Retinal pigment epithelial cell (primary cell): ENCODE measurements around the gene KRTAP12-3.
"Not testable (repeated sequence)": the region's sequence is repeated elsewhere in the genome, so short reads cannot be mapped to it uniquely, and the experiment has no call there.

ENCODE experiments used
- DNase-seq: peaks from one replicate; pipeline ENCODE4 v3.0.0-alpha.2; 2010; ENCODE audit warnings: low read depth
- H3K4me3 ChIP-seq: 2 replicates; pipeline ENCODE4 v1.5.1; 2011; ENCODE audit warnings: mild to moderate bottlenecking, low read length, control low read depth, moderate library complexity
- CTCF ChIP-seq: conservative IDR thresholded peaks from 2 replicates; pipeline ENCODE4 v1.5.1; 2011; ENCODE audit warnings: low read depth, low read length, control low read depth, inconsistent platforms

The KRTAP12-3 gene

DNA sequence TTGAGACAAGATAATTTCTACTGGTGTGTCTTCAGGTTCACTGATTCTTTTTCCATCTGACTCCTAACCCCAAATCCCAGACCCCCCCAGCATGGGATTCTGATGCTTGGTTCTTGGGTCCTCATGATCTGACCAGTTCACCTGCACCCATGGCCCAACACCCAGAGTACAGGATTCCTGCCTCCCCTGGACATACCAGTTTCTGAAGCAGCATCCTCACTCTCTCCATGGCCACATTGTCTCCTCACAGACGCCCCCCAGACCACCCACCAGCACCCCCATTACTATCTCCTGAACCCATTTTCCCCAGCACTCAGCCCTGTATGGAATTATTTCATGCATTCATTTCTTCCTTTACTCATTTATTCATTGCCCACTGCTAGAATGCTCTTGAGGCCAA, 864 bp upstream of the KRTAP12-3 start:
- H3K4me3 ChIP-seq: no peak overlapping the region
- TF ChIP-seq CTCF: no peak
- no peak for DNase-seq

GRCh38 chr21:44658541-44658910, 794 bp downstream of the KRTAP12-3 start:
- H3K4me3 ChIP-seq: no peak overlapping the region
- no peak for TF ChIP-seq CTCF
- no peak for DNase-seq

- no peak for DNase-seq
- TF ChIP-seq CTCF: no peak
- H3K4me3 ChIP-seq: no peak overlapping the region
Observed at GRCh38 chr21:44658913-44659595, 1.3 kb downstream of the KRTAP12-3 start.

DNA sequence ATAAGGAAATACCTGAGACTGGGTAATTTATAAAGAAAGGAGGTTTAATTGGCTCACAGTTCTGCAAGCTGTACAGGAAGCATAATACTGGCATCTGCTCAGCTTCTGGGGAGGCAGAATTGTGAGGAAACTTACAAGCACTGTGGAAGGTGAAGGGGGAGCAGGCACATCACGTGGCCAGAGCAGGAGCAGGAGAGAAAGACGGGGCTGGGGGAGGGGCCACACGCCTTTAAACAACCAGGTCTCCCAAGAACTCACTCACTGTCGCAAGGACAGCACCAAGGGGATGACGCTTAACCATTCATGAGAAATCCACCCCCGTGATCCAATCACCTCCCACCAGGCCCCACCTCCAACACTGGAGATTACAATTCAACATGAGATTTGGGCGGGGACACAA, 3.8 kb downstream of the KRTAP12-3 start:
- H3K4me3 ChIP-seq, DNase-seq: not testable (repeated sequence)

GRCh38 chr21:44664691-44665090, 7.0 kb downstream of the KRTAP12-3 start:
- H3K4me3 ChIP-seq: no peak overlapping the region
- no peak for TF ChIP-seq CTCF
- no peak for DNase-seq

DNA sequence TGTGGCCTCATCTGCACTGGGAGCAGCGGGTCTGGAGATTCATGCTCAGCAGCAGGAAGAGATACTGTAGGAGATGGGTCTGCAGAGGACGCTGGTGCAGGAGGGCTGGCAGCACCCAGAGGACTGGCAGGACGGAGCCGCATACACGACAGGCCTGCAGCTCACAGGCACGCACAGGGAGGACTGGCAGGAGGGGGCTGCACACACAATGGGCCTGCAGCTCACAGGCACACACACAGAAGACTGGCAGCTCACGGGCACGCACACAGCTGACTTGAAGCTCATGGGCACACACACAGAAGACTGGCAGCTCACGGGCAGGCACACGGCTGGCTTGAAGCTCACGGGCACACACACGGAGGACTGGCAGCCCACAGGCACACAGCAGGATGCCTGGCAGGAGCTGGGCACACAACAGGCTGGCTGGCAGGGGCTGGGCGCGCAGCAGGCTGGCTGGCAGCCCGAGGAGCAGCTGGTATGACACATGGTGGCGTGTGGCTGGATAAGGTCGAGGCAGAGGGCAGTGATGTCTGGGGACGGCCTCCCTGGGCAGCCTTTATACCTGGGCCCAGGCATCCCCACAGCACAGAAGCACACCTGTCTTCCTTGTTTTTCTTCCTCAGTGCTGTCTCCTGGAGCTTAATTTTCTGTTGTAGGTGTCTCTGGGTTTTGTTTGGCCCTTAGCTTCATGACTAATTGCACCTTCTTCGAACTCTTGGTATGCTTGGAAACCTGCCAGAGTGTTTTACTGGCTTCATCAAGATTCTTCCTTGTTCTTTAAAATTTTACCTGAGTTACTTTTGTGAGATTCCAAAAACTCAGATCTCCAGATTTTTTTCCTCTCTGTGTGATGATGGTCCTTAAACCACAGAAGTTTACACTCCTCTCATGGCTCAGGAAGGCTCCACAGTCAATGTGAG, 8.9 kb downstream of the KRTAP12-3 start, which contains the start of gene KRTAP12-2:
Gene KRTAP12-2, minus strand, starts transcription at position 527 of the 920 bp plus-strand sequence. Its CDS starts 41 bp downstream, at position 486.
- no peak for TF ChIP-seq CTCF
- DNase-seq: no peak
- H3K4me3 ChIP-seq: no peak within 1 kb of the TSS

DNA sequence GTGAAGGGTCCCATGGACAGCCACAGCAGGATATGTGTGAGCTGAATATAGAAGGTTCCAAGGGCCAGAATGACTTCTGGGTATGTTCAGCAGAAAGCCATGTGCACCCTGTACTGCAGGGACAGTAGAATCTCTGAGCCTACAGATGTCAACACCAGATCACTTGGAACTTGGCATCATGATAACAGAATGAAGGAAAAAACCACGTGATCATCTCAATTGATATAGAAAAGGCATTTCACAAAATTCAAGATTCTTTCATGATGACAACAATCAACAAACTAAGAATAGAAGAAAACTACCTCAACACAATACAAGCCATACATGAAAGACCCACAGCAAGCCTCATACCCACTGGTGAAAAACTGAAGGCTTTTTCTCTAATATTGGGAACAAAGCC, 9.9 kb downstream of the KRTAP12-3 start:
- H3K4me3 ChIP-seq: no peak overlapping the region
- no peak for TF ChIP-seq CTCF
- no peak for DNase-seq
